GM21619 (cell line): ENCODE data around the gene SMIM9.

Source experiments
- ATAC-seq: cut with Tn5 transposase; IDR thresholded peaks from one replicate; pipeline ENCODE4 v1.9.1; 2021; ENCODE audit not compliant: unreplicated experiment

Gene SMIM9

DNA sequence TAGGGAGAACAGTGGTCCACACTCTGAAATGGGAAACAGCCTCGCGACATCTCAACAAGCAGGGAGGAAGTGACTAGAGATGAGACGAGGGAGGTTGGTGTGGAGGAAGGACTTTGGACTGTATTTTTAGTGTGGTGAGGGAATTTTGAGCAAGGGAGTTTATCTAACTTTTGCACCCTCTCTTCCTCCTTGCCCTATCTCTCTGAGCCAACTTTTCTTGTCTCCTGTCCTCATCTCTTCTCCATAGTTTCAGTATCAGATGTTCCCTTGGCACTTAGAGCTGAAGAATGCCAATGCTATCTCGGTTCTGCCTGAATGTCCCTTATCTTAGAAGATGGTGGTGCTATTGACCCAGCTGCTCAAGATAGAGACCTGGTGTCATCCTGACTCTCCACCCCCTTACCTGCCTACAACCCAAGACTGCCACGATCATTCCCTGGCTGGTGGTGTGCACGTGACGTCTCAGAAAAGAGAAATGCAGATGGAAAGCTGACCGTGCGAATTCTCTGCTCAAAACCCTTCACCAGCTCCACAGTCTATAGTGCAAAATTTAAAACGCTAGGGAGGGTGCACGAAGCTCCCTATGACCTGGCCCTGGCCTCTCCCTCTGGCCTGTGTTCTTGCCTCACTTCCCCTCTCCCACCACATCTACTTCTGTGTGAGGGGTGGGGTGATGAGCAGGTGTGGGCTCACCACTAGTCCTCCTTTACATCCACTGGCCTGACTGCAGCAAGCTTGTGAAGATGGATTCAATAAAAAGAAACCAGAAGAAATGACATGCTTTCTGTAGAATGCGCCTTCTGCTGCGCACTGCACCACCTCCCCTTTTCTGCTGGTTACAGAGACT lies 50.1 kb downstream of the SMIM9 start:
- no peak for ATAC-seq

GRCh38 chrX:154780968-154781367 lies 53.5 kb downstream of the SMIM9 start:
- no peak for ATAC-seq

DNA sequence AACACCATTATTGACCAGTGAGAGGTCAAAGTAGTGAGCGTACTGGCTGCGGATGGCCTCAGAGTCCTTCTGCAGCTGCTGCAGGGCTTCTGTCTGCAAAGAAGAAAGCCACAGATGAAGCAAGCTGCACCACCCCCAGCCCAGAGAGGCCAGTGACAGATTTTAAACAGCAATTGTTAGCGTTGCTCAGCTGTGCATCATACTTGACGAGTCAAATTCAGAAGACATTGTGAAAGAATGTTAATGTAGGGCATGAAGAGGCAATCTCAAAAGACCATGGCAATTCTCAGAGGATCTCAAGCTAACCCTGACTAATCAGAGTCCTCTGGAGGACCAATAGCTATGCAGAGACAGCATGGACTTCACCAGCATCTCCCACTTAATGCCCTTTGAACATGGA lies 55.2 kb downstream of the SMIM9 start:
- ATAC-seq: no peak

DNA sequence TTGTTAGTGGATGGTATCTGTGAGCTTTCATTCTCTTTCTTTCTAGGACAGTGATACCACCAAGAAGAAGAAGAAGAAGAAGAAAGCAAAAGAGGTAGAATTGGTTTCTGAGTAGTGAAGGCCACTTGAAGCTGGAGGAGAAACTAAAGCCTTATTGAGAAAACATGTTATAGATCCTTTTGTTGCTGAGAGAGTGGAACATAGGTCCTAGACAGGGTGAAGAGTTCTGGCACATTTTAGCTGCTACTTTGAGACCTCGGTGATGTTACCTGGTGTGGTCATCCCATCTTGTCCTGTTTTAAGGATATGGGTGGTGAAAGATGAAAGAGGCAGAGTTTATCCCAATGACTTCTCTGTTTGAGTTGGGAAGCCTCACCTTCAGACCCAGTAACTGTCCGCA lies 57.7 kb downstream of the SMIM9 start:
- no peak for ATAC-seq

GRCh38 chrX:154775419-154776349 lies 58.8 kb downstream of the SMIM9 start:
- ATAC-seq: no peak

DNA sequence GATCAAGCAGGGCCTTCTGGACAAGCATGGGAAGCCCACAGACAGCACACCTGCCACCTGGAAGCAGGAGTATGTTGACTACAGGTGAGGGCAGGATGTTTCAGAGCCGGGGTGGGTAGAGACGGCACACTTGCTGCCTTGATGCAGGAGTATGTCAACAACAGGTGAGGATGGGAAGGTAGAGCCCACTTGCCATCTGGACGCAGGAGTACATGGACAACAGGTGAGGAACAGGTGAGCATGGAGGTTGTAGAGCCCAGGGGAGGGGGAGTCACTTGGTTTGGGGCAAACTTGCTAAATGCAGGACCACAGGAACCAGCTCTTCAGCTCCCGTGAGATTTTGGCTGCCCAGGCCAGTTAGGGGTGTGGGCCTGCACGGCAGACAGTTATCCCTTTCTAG lies 59.8 kb downstream of the SMIM9 start:
- no peak for ATAC-seq
